Naive thymus-derived CD8-positive, alpha-beta T cell (primary cell): ENCODE data around the gene PRR15L. TPM values are rescaled to one million over a fixed set of nuclear protein-coding genes. Genes with fewer than 3 reads are reported as not detected.

Source experiments
- ATAC-seq, 2 donors: fragments of 150-1000 bp; cut with Tn5 transposase in 1 of 2; sonication (Bioruptor Pico), chemical (Tn5 transposase) in 1 of 2; 1 replicate in 1 of 2; 2 replicates in 1 of 2; pipeline ENCODE4 v1.10.0; 2021; ENCODE audit warnings: mild to moderate bottlenecking in 2 of 2, moderate library complexity in 2 of 2
- POLR2A ChIA-PET: fragments of 350-600 bp; sonication (Branson Sonifier 250); formaldehyde crosslinking; loops from one replicate; lab custom pipeline; 2021; ENCODE audit warnings: antibody characterized with exemption; lab: Charles Lee
- DNase-seq, 10 donors: peaks; one replicate each; pipeline versions ENCODE4 v3.0.0 to v3.0.0-alpha.2; 2020 to 2022
- H3K27ac Mint-ChIP-seq, 10 donors: one replicate each; pipeline ENCODE4 v1.8.0; 2020 to 2022; ENCODE audit warnings: mild to moderate bottlenecking in 10 of 10, mixed read lengths in 10 of 10, moderate library complexity in 4 of 10, inconsistent platforms in 1 of 10
- H3K27me3 Mint-ChIP-seq, 5 donors: one replicate each; pipeline ENCODE4 v1.8.0; 2021 to 2022; ENCODE audit warnings: mixed read lengths in 5 of 5
- H3K36me3 Mint-ChIP-seq, 3 donors: one replicate each; pipeline ENCODE4 v1.8.0; 2020 to 2022; ENCODE audit warnings: mixed read lengths in 3 of 3, mild to moderate bottlenecking in 2 of 3, inconsistent platforms in 1 of 3
- H3K4me1 Mint-ChIP-seq, 4 donors: one replicate each; pipeline ENCODE4 v1.8.0; 2021 to 2022; ENCODE audit warnings: mixed read lengths in 4 of 4
- H3K4me3 Mint-ChIP-seq, 10 donors: one replicate each; pipeline ENCODE4 v1.8.0; 2020 to 2022; ENCODE audit warnings: mild to moderate bottlenecking in 10 of 10, mixed read lengths in 10 of 10, moderate library complexity in 6 of 10, inconsistent platforms in 1 of 10
- H3K9me3 Mint-ChIP-seq, 9 donors: one replicate each; pipeline ENCODE4 v1.8.0; 2020 to 2022; ENCODE audit warnings: mixed read lengths in 9 of 9, mild to moderate bottlenecking in 3 of 9, inconsistent platforms in 1 of 9, moderate library complexity in 1 of 9
- polyA plus RNA-seq, 3 donors: library from polyadenylated mRNA; unstranded; fragments of 300-500 nt; fragmentation: Illumina TruSeq; gene quantifications; one replicate each; pipeline ENCODE4 v1.2.3, GENCODE V29; 2021
- total RNA-seq, 8 experiments: library from RNA in 2 of 8; stranded (reverse) in 2 of 8; gene quantifications; one replicate each; pipeline ENCODE4 v1.2.3 and lab custom pipeline; 2021 to 2026

PRR15L gene
- total and polyA plus RNA-seq, 5 experiments from 2014 or later, result 0.14 to 0.36 (median 0.16) TPM; not detected in 2

- Mint-ChIP-seq H3K4me1 (peaks cover 17 to 32% (median 29%) of the 10 kb centered on the region in 4 donors), H3K36me3 (peaks cover 0 to 18% (median 0%) of the 10 kb centered on the region in 3 donors), H3K27ac (peak overlapping the region; percentile 80 to 97 (median 92)), H3K27me3 (peaks cover 0 to 1% (median 0%) of the 10 kb centered on the region in 5 donors), H3K9me3 (no peaks in the 10 kb centered on the region), H3K4me3 (peak overlapping the region; percentile 81 to 100 (median 98))
- POLR2A ChIA-PET, result interaction anchor here (0.8 to 4.2 kb wide), 15 partner anchors 10 to 149 kb away, joined by 3 to 56 read pairs (median 5); partner anchors contain the start of genes LRRC46, MRPL10, NFE2L1 and OSBPL7
- ATAC-seq, result no peak
- DNase-seq, result no peak
Measured at GRCh38 chr17:47969930-47970724, 12.4 kb upstream of the PRR15L start.

- peaks cover 0 to 9% (median 4%) of the 10 kb centered on the region in 3 donors for H3K36me3 Mint-ChIP-seq
- POLR2A ChIA-PET, result interaction anchor here (0.7 to 3.6 kb wide), 5 partner anchors 12 to 73 kb away, joined by 5 to 46 read pairs (median 6); partner anchors contain the start of gene SP2
- H3K27me3 Mint-ChIP-seq, result peaks cover 0 to 1% (median 0%) of the 10 kb centered on the region in 5 donors
- peaks cover 22 to 32% (median 26%) of the 10 kb centered on the region in 4 donors for H3K4me1 Mint-ChIP-seq
- no peak overlapping the region for H3K27ac Mint-ChIP-seq
- DNase-seq (no peak), ATAC-seq (no peak)
- peak overlapping the region in 1 of 10 donors; percentile 29 for H3K4me3 Mint-ChIP-seq
- H3K9me3 Mint-ChIP-seq, result no peaks in the 10 kb centered on the region
Measured at GRCh38 chr17:47968836-47969235, 11.2 kb upstream of the PRR15L start.

GRCh38 chr17:47967607-47968252 is 10.0 kb upstream of the PRR15L start:
- POLR2A ChIA-PET, result interaction anchor here (1.7 kb wide), 1 partner anchor 72 kb away, joined by 6 read pairs; the partner anchor contains the start of gene SP2
- DNase-seq, result no peak
- H3K36me3 Mint-ChIP-seq, result peaks cover 0 to 6% (median 4%) of the 10 kb centered on the region in 3 donors
- peak overlapping the region in 3 of 10 donors; percentile 7 to 41 (median 20) for H3K27ac Mint-ChIP-seq
- no peaks in the 10 kb centered on the region for H3K9me3 Mint-ChIP-seq
- H3K4me1 Mint-ChIP-seq, result peaks cover 21 to 26% (median 24%) of the 10 kb centered on the region in 4 donors
- no peak for ATAC-seq
- peaks cover 0 to 1% (median 0%) of the 10 kb centered on the region in 5 donors for H3K27me3 Mint-ChIP-seq
- no peak overlapping the region for H3K4me3 Mint-ChIP-seq

- H3K4me1 Mint-ChIP-seq, result peaks cover 13 to 19% (median 15%) of the 10 kb centered on the region in 4 donors
- H3K27ac Mint-ChIP-seq, result peak overlapping the region in 1 of 10 donors; percentile 54
- no peak overlapping the region for H3K4me3 Mint-ChIP-seq
- peaks cover 0 to 8% (median 6%) of the 10 kb centered on the region in 3 donors for H3K36me3 Mint-ChIP-seq
- DNase-seq (no peak), ATAC-seq (no peak)
- POLR2A ChIA-PET, result interaction anchor here (1.7 kb wide), 1 partner anchor 16 kb away, joined by 6 read pairs; no protein-coding TSS in a partner anchor
- H3K9me3 Mint-ChIP-seq, result no peaks in the 10 kb centered on the region
- peaks cover 0 to 1% (median 0%) of the 10 kb centered on the region in 5 donors for H3K27me3 Mint-ChIP-seq
Measured at GRCh38 chr17:47966079-47966519, 8.4 kb upstream of the PRR15L start.

DNA sequence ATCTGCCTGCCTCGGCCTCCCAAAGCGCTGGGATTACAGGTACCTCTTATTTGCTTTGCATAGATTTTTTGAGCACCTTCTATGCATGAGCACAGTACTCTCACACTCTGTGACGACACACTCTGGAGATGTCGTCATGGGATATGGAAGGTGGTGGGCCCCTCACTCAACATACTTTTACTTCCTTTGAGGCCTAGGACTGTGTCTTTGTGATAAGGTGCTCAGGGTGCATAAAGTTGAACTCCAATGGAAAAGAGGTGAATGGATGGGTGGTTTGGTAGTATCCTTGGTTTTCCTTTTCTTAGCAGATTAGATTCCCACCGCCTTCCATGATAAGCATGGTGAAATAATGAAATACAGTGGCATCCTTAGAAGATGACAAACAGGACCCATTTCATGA is 7.2 kb upstream of the PRR15L start:
- Mint-ChIP-seq H3K4me1 (peaks cover 3 to 9% (median 4%) of the 10 kb centered on the region in 4 donors), H3K9me3 (no peaks in the 10 kb centered on the region), H3K27ac (peak overlapping the region in 1 of 10 donors; percentile 15), H3K4me3 (no peak overlapping the region), H3K36me3 (peaks cover 0 to 8% (median 5%) of the 10 kb centered on the region in 3 donors), H3K27me3 (no peaks in the 10 kb centered on the region)
- DNase-seq, result no peak
- POLR2A ChIA-PET, result no interaction called here
- no peak for ATAC-seq

DNA sequence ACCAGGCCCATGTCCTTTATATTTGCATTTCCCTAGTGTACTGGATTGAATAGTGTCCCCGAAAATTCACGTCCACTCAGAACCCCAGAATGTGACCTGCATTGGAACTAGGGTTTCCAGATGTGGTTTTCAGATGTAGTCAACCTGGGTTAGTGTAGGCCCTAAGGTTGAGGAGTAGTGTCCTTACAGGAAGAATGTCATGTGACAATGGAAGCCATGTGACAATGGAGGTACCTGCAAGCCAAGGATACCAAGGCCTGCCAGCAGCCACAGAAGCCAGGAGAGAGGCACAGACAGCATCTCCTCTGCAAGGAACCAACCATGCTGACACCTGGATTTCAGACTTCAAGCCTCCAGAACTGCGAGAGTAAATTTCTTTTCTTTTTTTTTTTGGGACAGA is 5.2 kb upstream of the PRR15L start:
- Mint-ChIP-seq H3K27me3 (no peaks in the 10 kb centered on the region), H3K4me3 (no peak overlapping the region), H3K9me3 (no peaks in the 10 kb centered on the region), H3K36me3 (peaks cover 0 to 8% (median 5%) of the 10 kb centered on the region in 3 donors), H3K27ac (no peak overlapping the region), H3K4me1 (peaks cover 0 to 7% (median 0%) of the 10 kb centered on the region in 4 donors)
- ATAC-seq (no peak), DNase-seq (no peak)
- POLR2A ChIA-PET, result no interaction called here

GRCh38 chr17:47961406-47961805 is 3.7 kb upstream of the PRR15L start:
- H3K4me1 Mint-ChIP-seq, result peaks cover 0 to 7% (median 0%) of the 10 kb centered on the region in 4 donors
- DNase-seq (no peak), ATAC-seq (no peak)
- POLR2A ChIA-PET, result no interaction called here
- peaks cover 0 to 8% (median 5%) of the 10 kb centered on the region in 3 donors for H3K36me3 Mint-ChIP-seq
- H3K4me3 Mint-ChIP-seq, result no peak overlapping the region
- H3K27me3 Mint-ChIP-seq, result no peaks in the 10 kb centered on the region
- no peak overlapping the region for H3K27ac Mint-ChIP-seq
- no peaks in the 10 kb centered on the region for H3K9me3 Mint-ChIP-seq

GRCh38 chr17:47959825-47960655 is 2.4 kb upstream of the PRR15L start:
- no peak overlapping the region for H3K27ac Mint-ChIP-seq
- H3K4me3 Mint-ChIP-seq, result no peak overlapping the region
- H3K9me3 Mint-ChIP-seq, result no peaks in the 10 kb centered on the region
- H3K27me3 Mint-ChIP-seq, result no peaks in the 10 kb centered on the region
- H3K4me1 Mint-ChIP-seq, result peaks cover 0 to 7% (median 0%) of the 10 kb centered on the region in 4 donors
- DNase-seq, result no peak
- H3K36me3 Mint-ChIP-seq, result peaks cover 0 to 8% (median 5%) of the 10 kb centered on the region in 3 donors
- POLR2A ChIA-PET, result interaction anchor here (1.6 kb wide), 1 partner anchor 11 kb away, joined by 6 read pairs; no protein-coding TSS in a partner anchor
- no peak for ATAC-seq

DNA sequence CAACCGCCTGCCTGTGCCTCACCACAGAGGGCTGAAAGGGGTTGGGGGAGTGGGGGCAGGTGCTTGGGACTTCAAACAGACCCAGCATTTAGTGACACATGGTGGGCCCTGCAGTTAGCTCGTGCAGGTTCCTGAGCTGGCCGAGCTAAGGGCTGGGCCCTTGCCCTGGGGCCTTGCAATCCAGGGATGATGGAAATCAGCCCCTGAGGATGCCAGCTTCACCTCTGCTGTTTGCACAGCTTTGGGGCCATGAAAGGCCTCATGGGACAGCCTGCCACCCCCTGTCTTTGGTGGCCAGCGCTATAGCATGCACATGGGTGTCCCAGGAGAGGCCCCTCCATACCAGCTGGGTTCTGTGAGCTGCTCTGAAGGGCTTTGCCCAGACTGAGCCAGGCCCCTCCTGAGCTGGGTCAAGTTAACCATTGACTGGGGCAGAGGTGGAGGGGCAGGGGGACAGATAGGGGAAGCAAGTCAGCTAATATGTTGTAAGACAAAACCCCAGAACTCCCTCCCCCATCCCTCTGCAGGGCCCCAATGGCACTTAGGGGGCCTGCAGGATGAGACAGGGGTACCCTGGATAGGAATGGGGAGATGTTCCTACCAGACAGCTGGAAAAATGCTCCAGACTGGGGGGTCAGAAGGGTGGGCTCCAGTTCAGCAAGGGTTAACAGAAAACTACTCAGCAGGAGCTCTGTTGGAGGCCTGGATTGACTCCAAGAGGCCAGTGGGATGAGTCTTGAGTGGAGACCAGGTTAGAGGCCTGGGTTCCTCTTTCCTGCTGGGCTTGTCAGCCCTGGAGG is 692 bp downstream of the PRR15L start:
- POLR2A ChIA-PET, result interaction anchor here (0.5 to 1.5 kb wide), 3 partner anchors 12 to 14 kb away, joined by 3 to 5 read pairs (median 5); partner anchors contain the start of gene CDK5RAP3
- Mint-ChIP-seq H3K36me3 (peaks cover 0 to 4% (median 0%) of the 10 kb centered on the region in 3 donors), H3K4me3 (no peak overlapping the region), H3K27me3 (no peaks in the 10 kb centered on the region), H3K27ac (no peak overlapping the region), H3K4me1 (peaks cover 0 to 6% (median 1%) of the 10 kb centered on the region in 4 donors), H3K9me3 (no peaks in the 10 kb centered on the region)
- ATAC-seq (no peak), DNase-seq (no peak)

GRCh38 chr17:47955497-47956461 is 1.9 kb downstream of the PRR15L start:
- Mint-ChIP-seq H3K27ac (no peak overlapping the region), H3K4me1 (peaks cover 0 to 10% (median 3%) of the 10 kb centered on the region in 4 donors), H3K36me3 (peaks cover 0 to 4% (median 0%) of the 10 kb centered on the region in 3 donors), H3K27me3 (no peaks in the 10 kb centered on the region), H3K4me3 (no peak overlapping the region), H3K9me3 (no peaks in the 10 kb centered on the region)
- DNase-seq, result no peak
- ATAC-seq, result no peak
- POLR2A ChIA-PET, result interaction anchor here (0.7 to 1.5 kb wide), 4 partner anchors 15 to 1060 kb away, joined by 3 to 8 read pairs (median 4); partner anchors contain the start of genes CDK5RAP3 and SP2
